Measurements from ENCODE around the gene PDE1C. TPM values are rescaled to one million over a fixed set of nuclear protein-coding genes. Genes with fewer than 3 reads are reported as not detected.

Gene PDE1C
- total and polyA plus RNA-seq, 3 experiments from 2014 or later: not detected

GRCh38 chr7:32047801-32048200 is 22.4 kb downstream of the PDE1C start:
- CTCF ChIA-PET: no interaction called here

GRCh38 chr7:32047075-32047474 is 23.1 kb downstream of the PDE1C start:
- no peaks in the 10 kb centered on the region for H3K9me3 ChIP-seq (ENCODE audit: low read length)
- H3K27ac Mint-ChIP-seq: no peak overlapping the region
- no peak for DNase-seq
- no peaks in the 10 kb centered on the region for H3K36me3 ChIP-seq (ENCODE audit: insufficient read depth, low read length)
- no peaks in the 10 kb centered on the region for H3K4me1 Mint-ChIP-seq
- H3K27me3 Mint-ChIP-seq: peaks cover 0 to 2% of the 10 kb centered on the region in 2 donors
- no peaks in the 10 kb centered on the region for H3K36me3 Mint-ChIP-seq
- ChIA-PET CTCF (no interaction called here), POLR2A (no interaction called here)
- no peaks in the 10 kb centered on the region for H3K4me1 ChIP-seq (ENCODE audit: insufficient read depth, low read length)
- no peaks in the 10 kb centered on the region for H3K27me3 ChIP-seq (ENCODE audit: insufficient read depth, low read length, poor library complexity, severe bottlenecking)
- no peak overlapping the region for H3K4me3 Mint-ChIP-seq
- H3K9me3 Mint-ChIP-seq: peaks cover 0 to 6% (median 2%) of the 10 kb centered on the region in 5 donors
- H3K4me3 ChIP-seq (ENCODE audit: low read length): no peak overlapping the region
- H3K27ac ChIP-seq (ENCODE audit: low read depth, low read length): no peak overlapping the region

More at GRCh38 chr7:32047801-32048200, 22.4 kb downstream of the PDE1C start:
- POLR2A ChIA-PET: no interaction called here
- Mint-ChIP-seq H3K27me3 (peaks cover 0 to 2% of the 10 kb centered on the region in 2 donors), H3K4me1 (no peaks in the 10 kb centered on the region), H3K4me3 (no peak overlapping the region), H3K36me3 (no peaks in the 10 kb centered on the region), H3K27ac (no peak overlapping the region), H3K9me3 (peaks cover 0 to 6% (median 2%) of the 10 kb centered on the region in 5 donors)
- Histone ChIP-seq H3K27me3 (ENCODE audit: insufficient read depth, low read length, poor library complexity, severe bottlenecking) (no peaks in the 10 kb centered on the region), H3K27ac (ENCODE audit: low read depth, low read length) (no peak overlapping the region), H3K36me3 (ENCODE audit: insufficient read depth, low read length) (no peaks in the 10 kb centered on the region), H3K4me1 (ENCODE audit: insufficient read depth, low read length) (no peaks in the 10 kb centered on the region), H3K4me3 (ENCODE audit: low read length) (no peak overlapping the region), H3K9me3 (ENCODE audit: low read length) (no peaks in the 10 kb centered on the region)
- no peak for DNase-seq

GRCh38 chr7:32045228-32045627 is 25.0 kb downstream of the PDE1C start:
- DNase-seq: no peak
- Histone ChIP-seq H3K4me1 (ENCODE audit: insufficient read depth, low read length) (no peaks in the 10 kb centered on the region), H3K36me3 (ENCODE audit: insufficient read depth, low read length) (no peaks in the 10 kb centered on the region), H3K9me3 (ENCODE audit: low read length) (no peaks in the 10 kb centered on the region), H3K27ac (ENCODE audit: low read depth, low read length) (no peak overlapping the region), H3K4me3 (ENCODE audit: low read length) (no peak overlapping the region), H3K27me3 (ENCODE audit: insufficient read depth, low read length, poor library complexity, severe bottlenecking) (no peaks in the 10 kb centered on the region)
- Mint-ChIP-seq H3K27me3 (peaks cover 0 to 2% of the 10 kb centered on the region in 2 donors), H3K4me1 (no peaks in the 10 kb centered on the region), H3K4me3 (no peak overlapping the region), H3K27ac (no peak overlapping the region), H3K36me3 (no peaks in the 10 kb centered on the region), H3K9me3 (peaks cover 0 to 10% (median 0%) of the 10 kb centered on the region in 5 donors)
- ChIA-PET CTCF (no interaction called here), POLR2A (no interaction called here)

GRCh38 chr7:32044739-32045138 is 25.5 kb downstream of the PDE1C start:
- CTCF ChIA-PET: no interaction called here
- peaks cover 0 to 10% (median 0%) of the 10 kb centered on the region in 5 donors for H3K9me3 Mint-ChIP-seq

GRCh38 chr7:32043688-32044087 is 26.5 kb downstream of the PDE1C start:
- ChIA-PET POLR2A (no interaction called here), CTCF (no interaction called here)
- no peaks in the 10 kb centered on the region for H3K4me1 Mint-ChIP-seq
- peaks cover 0 to 2% of the 10 kb centered on the region in 2 donors for H3K27me3 Mint-ChIP-seq
- no peak overlapping the region for H3K4me3 Mint-ChIP-seq
- H3K27ac Mint-ChIP-seq: no peak overlapping the region
- no peak for DNase-seq
- H3K9me3 Mint-ChIP-seq: peaks cover 0 to 4% (median 0%) of the 10 kb centered on the region in 5 donors
- H3K4me1 ChIP-seq (ENCODE audit: insufficient read depth, low read length): no peaks in the 10 kb centered on the region
- no peak overlapping the region for H3K27ac ChIP-seq (ENCODE audit: low read depth, low read length)
- H3K36me3 ChIP-seq (ENCODE audit: insufficient read depth, low read length): no peaks in the 10 kb centered on the region
- H3K36me3 Mint-ChIP-seq: no peaks in the 10 kb centered on the region
- H3K4me3 ChIP-seq (ENCODE audit: low read length): no peak overlapping the region
- no peaks in the 10 kb centered on the region for H3K9me3 ChIP-seq (ENCODE audit: low read length)
- H3K27me3 ChIP-seq (ENCODE audit: insufficient read depth, low read length, poor library complexity, severe bottlenecking): no peaks in the 10 kb centered on the region

More at GRCh38 chr7:32044739-32045138, 25.5 kb downstream of the PDE1C start:
- Histone ChIP-seq H3K27ac (ENCODE audit: low read depth, low read length) (no peak overlapping the region), H3K4me1 (ENCODE audit: insufficient read depth, low read length) (no peaks in the 10 kb centered on the region), H3K4me3 (ENCODE audit: low read length) (no peak overlapping the region), H3K9me3 (ENCODE audit: low read length) (no peaks in the 10 kb centered on the region), H3K27me3 (ENCODE audit: insufficient read depth, low read length, poor library complexity, severe bottlenecking) (no peaks in the 10 kb centered on the region), H3K36me3 (ENCODE audit: insufficient read depth, low read length) (no peaks in the 10 kb centered on the region)
- Mint-ChIP-seq H3K4me1 (no peaks in the 10 kb centered on the region), H3K36me3 (no peaks in the 10 kb centered on the region), H3K4me3 (no peak overlapping the region), H3K27ac (no peak overlapping the region), H3K27me3 (peaks cover 0 to 2% of the 10 kb centered on the region in 2 donors)
- POLR2A ChIA-PET: no interaction called here
- DNase-seq: no peak

GRCh38 chr7:32042900-32043299 is 27.3 kb downstream of the PDE1C start:
- no peaks in the 10 kb centered on the region for H3K4me1 Mint-ChIP-seq
- H3K27ac Mint-ChIP-seq: no peak overlapping the region
- H3K36me3 Mint-ChIP-seq: no peaks in the 10 kb centered on the region
- H3K36me3 ChIP-seq (ENCODE audit: insufficient read depth, low read length): no peaks in the 10 kb centered on the region
- no peak overlapping the region for H3K27ac ChIP-seq (ENCODE audit: low read depth, low read length)
- DNase-seq: no peak
- H3K27me3 ChIP-seq (ENCODE audit: insufficient read depth, low read length, poor library complexity, severe bottlenecking): no peaks in the 10 kb centered on the region
- ChIA-PET POLR2A (no interaction called here), CTCF (no interaction called here)
- no peaks in the 10 kb centered on the region for H3K4me1 ChIP-seq (ENCODE audit: insufficient read depth, low read length)
- H3K9me3 ChIP-seq (ENCODE audit: low read length): no peaks in the 10 kb centered on the region
- H3K4me3 Mint-ChIP-seq: no peak overlapping the region
- peaks cover 0 to 2% of the 10 kb centered on the region in 2 donors for H3K27me3 Mint-ChIP-seq
- H3K4me3 ChIP-seq (ENCODE audit: low read length): no peak overlapping the region
- H3K9me3 Mint-ChIP-seq: peaks cover 0 to 4% (median 0%) of the 10 kb centered on the region in 5 donors

GRCh38 chr7:32039000-32039756 is 31.0 kb downstream of the PDE1C start:
- H3K4me1 ChIP-seq (ENCODE audit: insufficient read depth, low read length): no peaks in the 10 kb centered on the region
- no peak overlapping the region for H3K27ac ChIP-seq (ENCODE audit: low read depth, low read length)
- DNase-seq: no peak
- Mint-ChIP-seq H3K36me3 (no peaks in the 10 kb centered on the region), H3K27me3 (peaks cover 0 to 1% of the 10 kb centered on the region in 2 donors), H3K4me3 (no peak overlapping the region), H3K9me3 (peaks cover 0 to 4% (median 0%) of the 10 kb centered on the region in 5 donors), H3K27ac (no peak overlapping the region), H3K4me1 (no peaks in the 10 kb centered on the region)
- H3K9me3 ChIP-seq (ENCODE audit: low read length): no peaks in the 10 kb centered on the region
- H3K36me3 ChIP-seq (ENCODE audit: insufficient read depth, low read length): no peaks in the 10 kb centered on the region
- H3K27me3 ChIP-seq (ENCODE audit: insufficient read depth, low read length, poor library complexity, severe bottlenecking): no peaks in the 10 kb centered on the region
- no peak overlapping the region for H3K4me3 ChIP-seq (ENCODE audit: low read length)
- POLR2A ChIA-PET: no interaction called here
- CTCF ChIA-PET: no interaction called here

GRCh38 chr7:32037650-32038198 is 32.5 kb downstream of the PDE1C start:
- H3K4me3 Mint-ChIP-seq: no peak overlapping the region
- H3K27me3 Mint-ChIP-seq: no peaks in the 10 kb centered on the region
- Histone ChIP-seq H3K36me3 (ENCODE audit: insufficient read depth, low read length) (no peaks in the 10 kb centered on the region), H3K4me1 (ENCODE audit: insufficient read depth, low read length) (no peaks in the 10 kb centered on the region), H3K27ac (ENCODE audit: low read depth, low read length) (no peak overlapping the region), H3K4me3 (ENCODE audit: low read length) (no peak overlapping the region), H3K9me3 (ENCODE audit: low read length) (no peaks in the 10 kb centered on the region), H3K27me3 (ENCODE audit: insufficient read depth, low read length, poor library complexity, severe bottlenecking) (no peaks in the 10 kb centered on the region)
- no peak overlapping the region for H3K27ac Mint-ChIP-seq
- POLR2A ChIA-PET: no interaction called here
- no peak for DNase-seq
- no peaks in the 10 kb centered on the region for H3K4me1 Mint-ChIP-seq
- CTCF ChIA-PET: no interaction called here
- peaks cover 0 to 4% (median 0%) of the 10 kb centered on the region in 5 donors for H3K9me3 Mint-ChIP-seq
- no peaks in the 10 kb centered on the region for H3K36me3 Mint-ChIP-seq

All from CD8-positive, alpha-beta memory T cell (primary cell).